Stimulated activated CD8-positive, alpha-beta memory T cell treated with anti-CD3 and anti-CD28 coated beads, Interleukin-15, amount 100 ng/mL, for 1 hour (primary cell): ENCODE measurements around the gene GCG.

ENCODE experiments used
- DNase-seq: peaks from one replicate; pipeline ENCODE4 v3.0.0-alpha.2; 2020; ENCODE audit warnings: low read depth

GCG gene

DNA sequence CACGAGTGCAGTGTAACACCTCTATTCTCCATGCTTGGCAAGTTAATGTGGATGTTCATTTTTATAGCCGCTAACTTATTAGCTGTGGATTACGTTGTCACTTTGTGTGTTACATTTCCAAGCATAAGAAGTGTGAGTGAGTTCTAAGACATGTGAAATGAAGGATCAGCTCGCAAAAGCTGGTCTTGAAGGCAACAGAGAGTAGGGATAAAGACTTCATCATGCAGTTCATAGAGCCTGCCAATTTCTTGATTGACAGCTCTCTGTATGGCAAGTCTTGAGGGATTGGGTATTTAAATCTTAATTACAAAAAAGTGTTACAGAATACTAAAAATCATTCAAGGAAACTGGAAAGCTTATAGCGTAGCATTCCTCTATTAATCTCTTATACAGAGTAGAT, 52.2 kb downstream of the GCG start:
- DNase-seq, result no peak
